K562 (cell line): Measurements from ENCODE around the gene PXK. TPM values are rescaled to one million over a fixed set of nuclear protein-coding genes. Genes with fewer than 3 reads are reported as not detected.

ENCODE experiments used
- ATAC-seq: fragments of 200-7000 bp; cut with Tn5 transposase; 3 replicates; pipeline ENCODE4 v1.9.1; 2020; ENCODE audit warnings: moderate library complexity
- BruUV-seq: library from RNA; stranded (reverse); fragments of 400-500 nt; replicated peaks from 2 replicates; lab custom pipeline; 2021; lab: Mats Ljungman, UMichigan
- CTCF ChIA-PET: fragments of 300-600 bp; formaldehyde crosslinking; extraction: SDS; loops from one replicate; lab custom pipeline; 2021; ENCODE audit warnings: low intra/inter-chr PET ratio; lab: Yijun Ruan, JAX
- POLR2A ChIA-PET: fragments of 300-600, 350-650 bp; sonication (Branson Sonifier 250); formaldehyde crosslinking; extraction: SDS; loops from one replicate; lab custom pipeline; 2021; ENCODE audit warnings: antibody characterized with exemption, inconsistent platforms; lab: Yijun Ruan, JAX
- DNase-seq, 4 experiments: peaks; one replicate each; pipeline versions ENCODE4 v3.0.0 to v3.0.0-alpha.2; 2011 to 2018; ENCODE audit warnings: low spot score in 3 of 4, mixed read lengths in 3 of 4; ENCODE audit errors: extremely low read depth in 1 of 4
- FAIRE-seq: peaks from 2 replicates; lab custom pipeline; 2011; peaks lifted over from hg19 to GRCh38; lab: Jason Lieb, UNC
- H2AFZ ChIP-seq: 2 replicates; pipeline ENCODE4 v1.6.0; 2011; ENCODE audit warnings: low read depth, low read length, control low read depth, inconsistent platforms
- H3K27ac ChIP-seq: fragments of 200-600 bp; 3 replicates; pipeline ENCODE4 v1.8.0; 2011; ENCODE audit warnings: low read depth, mild to moderate bottlenecking, control low read depth, inconsistent platforms, low read length, moderate library complexity, mixed read lengths; ENCODE audit errors: extremely low read depth
- H3K27me3 ChIP-seq, 2 experiments: fragments of 300-600 bp in 1 of 2; 2 replicates in 1 of 2; 3 replicates in 1 of 2; pipeline versions ENCODE4 v1.6.0 to v1.8.0; 2011; ENCODE audit warnings: inconsistent platforms in 2 of 2, low read length in 2 of 2, mild to moderate bottlenecking in 1 of 2, mixed read lengths in 1 of 2, moderate library complexity in 1 of 2; ENCODE audit not compliant: control insufficient read depth in 2 of 2, insufficient read depth in 2 of 2
- H3K36me3 ChIP-seq: fragments of 300-600 bp; 3 replicates; pipeline ENCODE4 v1.8.0; 2011; ENCODE audit warnings: mild to moderate bottlenecking, low read length, inconsistent platforms; ENCODE audit not compliant: control insufficient read depth, insufficient read depth
- H3K4me1 ChIP-seq, 2 experiments: fragments of 200-600 bp in 1 of 2; replicated peaks in 1 of 2; 2 replicates in 1 of 2; 3 replicates in 1 of 2; pipeline versions ENCODE4 v1.5.1 to v1.8.0; 2011; ENCODE audit warnings: inconsistent platforms in 2 of 2, low read length in 2 of 2, mild to moderate bottlenecking in 1 of 2, mixed read lengths in 1 of 2, moderate library complexity in 1 of 2; ENCODE audit not compliant: control insufficient read depth in 2 of 2, insufficient read depth in 2 of 2
- H3K4me2 ChIP-seq: 2 replicates; pipeline ENCODE4 v1.6.1; 2011; ENCODE audit warnings: low read length, control low read depth, inconsistent platforms, mixed read lengths; ENCODE audit not compliant: insufficient read depth
- H3K4me3 ChIP-seq: fragments of 200-600 bp; sonication (generic), shearing (Covaris generic); 2 replicates; pipeline ENCODE4 v1.5.1; 2016; ENCODE audit warnings: control low read depth, inconsistent platforms
- H3K79me2 ChIP-seq: fragments of 200-600 bp; 3 replicates; pipeline ENCODE4 v1.8.0; 2011; ENCODE audit warnings: low read length, inconsistent platforms; ENCODE audit not compliant: control insufficient read depth, insufficient read depth
- H3K9ac ChIP-seq, 2 experiments: 2 replicates each; pipeline versions ENCODE4 v1.6.0 to v1.6.1; 2011; ENCODE audit warnings: low read depth in 2 of 2, low read length in 2 of 2, control low read depth in 1 of 2, inconsistent platforms in 1 of 2, mild to moderate bottlenecking in 1 of 2, mixed read lengths in 1 of 2; ENCODE audit not compliant: insufficient read depth in 1 of 2
- H3K9me1 ChIP-seq: one replicate; pipeline ENCODE4 v1.6.0; 2011; ENCODE audit warnings: inconsistent platforms, mild to moderate bottlenecking, low read length, moderate library complexity; ENCODE audit not compliant: control insufficient read depth, insufficient read depth
- H3K9me3 ChIP-seq: replicated peaks from 2 replicates; pipeline ENCODE4 v1.5.1; 2011; ENCODE audit warnings: low read depth, low read length, inconsistent platforms; ENCODE audit not compliant: control insufficient read depth, insufficient read depth
- H4K20me1 ChIP-seq: replicated peaks from 2 replicates; pipeline ENCODE4 v1.6.1; 2011; ENCODE audit warnings: low read length, inconsistent platforms, mixed read lengths; ENCODE audit not compliant: control insufficient read depth, insufficient read depth
- FOS ChIP-seq: IDR thresholded peaks from 3 replicates; pipeline ENCODE4 v1.6.1; 2011; ENCODE audit not compliant: insufficient read length; ENCODE audit errors: extremely low read depth
- GATAD2A ChIP-seq: fragments of 450-650 bp; IDR thresholded peaks from 2 replicates; pipeline ENCODE4 v1.6.1; 2017
- JUNB ChIP-seq: fragments of 450-650 bp; formaldehyde crosslinking; conservative IDR thresholded peaks from 2 replicates; pipeline ENCODE4 v1.4.0; 2020; ENCODE audit warnings: mild to moderate bottlenecking
- MBD2 ChIP-seq: sonication (generic); IDR thresholded peaks from 2 replicates; pipeline ENCODE4 v1.6.1; 2016; ENCODE audit warnings: low read depth, borderline replicate concordance
- MTF1 ChIP-seq: fragments of 250-450 bp; sonication (Bioruptor Pico); IDR thresholded peaks from 2 replicates; pipeline ENCODE4 v1.9.0; 2021; ENCODE audit warnings: moderate library complexity, mild to moderate bottlenecking, inconsistent platforms, borderline replicate concordance
- WGBS: fragments of 100-300 bp; shearing (Covaris generic); methylation state at CpG from one replicate; pipeline ENCODE4 v1.1.6; 2016; ENCODE audit warnings: low coverage, mixed read lengths; ENCODE audit not compliant: insufficient coverage; ENCODE audit errors: missing lambda C conversion rate; 5-methylcytosine and 5-hydroxymethylcytosine counted together
- in situ Hi-C: fragments of 300-500 bp; cut with MboI; formaldehyde crosslinking; loops from 4 replicates; pipeline ENCODE4 v1.15.0; 2018; ENCODE audit warnings: inconsistent platforms, mixed read lengths
- intact Hi-C: fragments of 100-400 bp; cut with micrococcal nuclease; formaldehyde crosslinking; loops from 2 replicates; pipeline ENCODE4 v1.14.2; 2022
- polyA plus RNA-seq, 8 experiments: library from polyadenylated mRNA; depleted of rRNA in 4 of 8; stranded (reverse) in 5 of 8; unstranded in 3 of 8; fragments of >200 nt; fragmentation: Nextera tagmentation in 2 of 8; fragmentation: Illumina TruSeq in 1 of 8; extraction: Ambion mirVana in 2 of 8; extraction: Trizol in 1 of 8; gene quantifications; 2 replicates each; pipeline versions ENCODE4 v1.2.1 to v1.2.3, GENCODE V29; 2011 to 2014; ENCODE audit warnings: inconsistent platforms in 1 of 8, missing spikeins in 1 of 8
- total RNA-seq, 7 experiments: library from RNA; depleted of rRNA in 6 of 7; stranded (reverse); fragments of >200 nt in 6 of 7; fragmentation: Illumina TruSeq in 2 of 7; extraction: Trizol in 2 of 7; gene quantifications; 2 replicates each; pipeline versions ENCODE4 v1.2.1 to v1.2.3, GENCODE V29; 2011 to 2021; ENCODE audit warnings: low replicate concordance in 1 of 7
- TF ChIP-seq, protein P1 (sequence below): sonication (generic); formaldehyde crosslinking; IDR thresholded peaks from 2 replicates; pipeline ENCODE4 v1.8.0; 2023; ENCODE audit warnings: mild to moderate bottlenecking, missing genetic modification reagents

PXK gene
- total and polyA plus RNA-seq, 9 of the 15 experiments (the other 6 are each of a cell fraction or from before 2014, with no cell fraction given): 3.3 to 19.9 (median 11.3) TPM

- H3K4me3 ChIP-seq: no peak overlapping the region
- no TSS peak for BruUV-seq
- peaks cover 0 to 2% of the 10 kb centered on the region in 2 experiments; a peak in 2 of 5 replicates for H3K4me1 ChIP-seq
- H3K9me1 ChIP-seq: no peaks in the 10 kb centered on the region
- H2AFZ ChIP-seq: no peak overlapping the region
- H3K9me3 ChIP-seq: no peaks in the 10 kb centered on the region
- TF ChIP-seq, protein P1, sequence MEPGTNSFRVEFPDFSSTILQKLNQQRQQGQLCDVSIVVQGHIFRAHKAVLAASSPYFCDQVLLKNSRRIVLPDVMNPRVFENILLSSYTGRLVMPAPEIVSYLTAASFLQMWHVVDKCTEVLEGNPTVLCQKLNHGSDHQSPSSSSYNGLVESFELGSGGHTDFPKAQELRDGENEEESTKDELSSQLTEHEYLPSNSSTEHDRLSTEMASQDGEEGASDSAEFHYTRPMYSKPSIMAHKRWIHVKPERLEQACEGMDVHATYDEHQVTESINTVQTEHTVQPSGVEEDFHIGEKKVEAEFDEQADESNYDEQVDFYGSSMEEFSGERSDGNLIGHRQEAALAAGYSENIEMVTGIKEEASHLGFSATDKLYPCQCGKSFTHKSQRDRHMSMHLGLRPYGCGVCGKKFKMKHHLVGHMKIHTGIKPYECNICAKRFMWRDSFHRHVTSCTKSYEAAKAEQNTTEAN: no peak
- no peak for TF ChIP-seq JUNB
- no peak for TF ChIP-seq GATAD2A
- 0% methylated on average over 1 of the region's 1 CpG for WGBS
- no peaks in the 10 kb centered on the region for H3K27me3 ChIP-seq
- CTCF ChIA-PET: no interaction called here
- FAIRE-seq (no peak), DNase-seq (no peak), ATAC-seq (no peak)
- H3K36me3 ChIP-seq: peaks cover 65% of the 10 kb centered on the region; the same call in 2 of the 3 replicates
- no peak overlapping the region for H3K9ac ChIP-seq
- intact Hi-C loops (no loop called here), in situ Hi-C loops (loop anchor here (5.0 kb wide), 1 partner anchor 103 kb away; no protein-coding TSS in a partner anchor)
- POLR2A ChIA-PET: interaction anchor here (2.1 kb wide), 1 partner anchor 12 kb away, joined by 7 read pairs; no protein-coding TSS in a partner anchor
- H4K20me1 ChIP-seq: no peaks in the 10 kb centered on the region
- H3K4me2 ChIP-seq: no peak overlapping the region
- H3K27ac ChIP-seq: no peak overlapping the region
- peaks cover 21% of the 10 kb centered on the region for H3K79me2 ChIP-seq
These were observed 97.0 kb downstream of the PXK start for GRCh38 chr3:58429657-58430056.

GRCh38 chr3:58432905-58433304, 100.2 kb downstream of the PXK start:
- in situ Hi-C loops: no loop called here

More at GRCh38 chr3:58432905-58433304, 100.2 kb downstream of the PXK start:
- FAIRE-seq (no peak), DNase-seq (no peak), ATAC-seq (no peak)
- Histone ChIP-seq H3K27ac (peak overlapping the region; percentile 87), H3K79me2 (peaks cover 21% of the 10 kb centered on the region), H3K4me1 (peaks cover 0 to 2% of the 10 kb centered on the region in 2 experiments; a peak in 2 of 5 replicates), H3K9ac (peak overlapping the region; percentile 79 to 99), H2AFZ (peak overlapping the region; percentile 99), H3K4me2 (peak overlapping the region; percentile 82), H3K9me3 (no peaks in the 10 kb centered on the region), H3K27me3 (no peaks in the 10 kb centered on the region), H3K36me3 (peaks cover 43% of the 10 kb centered on the region; the same call in 2 of the 3 replicates), H3K9me1 (no peaks in the 10 kb centered on the region), H3K4me3 (peak overlapping the region; percentile 87), H4K20me1 (no peaks in the 10 kb centered on the region)
- ChIA-PET CTCF (no interaction called here), POLR2A (interaction anchor here (0.6 to 1.6 kb wide), 4 partner anchors 12 to 898 kb away, joined by 3 to 6 read pairs (median 3); no protein-coding TSS in a partner anchor)
- intact Hi-C loops: no loop called here
- TF ChIP-seq MTF1 (CRISPR knock-in tag) (no peak), MBD2 (no peak), FOS (no peak)
- WGBS: 8% methylated on average over 6 of the region's 6 CpGs
- BruUV-seq: no TSS peak
